Pons (tissue), 1 donor: Measurements from ENCODE around the gene DNAJC30.
A peak's percentile ranks its signal among the peaks of the same experiment; 100 is the strongest.

Source experiments
- DNase-seq: peaks from one replicate; pipeline ENCODE4 v3.0.0-alpha.2; 2016; ENCODE audit warnings: low spot score

Gene DNAJC30

DNA sequence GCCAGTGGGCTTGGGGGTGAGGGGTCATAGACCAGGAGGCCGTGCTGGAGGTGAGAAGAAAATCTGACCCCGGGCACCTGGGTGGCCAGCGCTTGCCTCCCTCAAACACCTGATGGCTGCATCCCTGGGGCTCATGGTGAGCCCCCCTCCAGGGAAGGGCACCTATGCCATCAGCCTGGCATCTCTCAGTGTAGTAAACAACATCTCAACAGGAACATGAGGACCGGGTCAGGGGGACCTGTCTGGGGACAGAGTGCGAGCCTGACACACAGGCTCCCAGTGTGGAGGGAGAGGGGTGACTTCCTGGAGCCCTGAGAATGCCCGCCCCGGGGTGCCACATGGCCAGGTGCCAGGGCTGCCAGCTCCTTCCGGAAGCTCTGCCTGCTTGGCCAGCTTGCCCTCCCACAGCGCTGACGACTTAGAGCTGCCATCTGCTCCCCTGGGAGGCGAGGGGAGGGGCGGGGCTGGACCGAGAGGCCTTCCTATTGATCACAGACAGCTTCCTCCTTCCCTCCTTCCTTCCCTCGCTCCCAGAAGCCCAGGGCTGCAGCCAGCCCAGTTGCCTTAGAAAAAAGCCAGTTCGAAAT is 23.9 kb upstream of the DNAJC30 start:
- DNase-seq: peak; percentile 10

DNA sequence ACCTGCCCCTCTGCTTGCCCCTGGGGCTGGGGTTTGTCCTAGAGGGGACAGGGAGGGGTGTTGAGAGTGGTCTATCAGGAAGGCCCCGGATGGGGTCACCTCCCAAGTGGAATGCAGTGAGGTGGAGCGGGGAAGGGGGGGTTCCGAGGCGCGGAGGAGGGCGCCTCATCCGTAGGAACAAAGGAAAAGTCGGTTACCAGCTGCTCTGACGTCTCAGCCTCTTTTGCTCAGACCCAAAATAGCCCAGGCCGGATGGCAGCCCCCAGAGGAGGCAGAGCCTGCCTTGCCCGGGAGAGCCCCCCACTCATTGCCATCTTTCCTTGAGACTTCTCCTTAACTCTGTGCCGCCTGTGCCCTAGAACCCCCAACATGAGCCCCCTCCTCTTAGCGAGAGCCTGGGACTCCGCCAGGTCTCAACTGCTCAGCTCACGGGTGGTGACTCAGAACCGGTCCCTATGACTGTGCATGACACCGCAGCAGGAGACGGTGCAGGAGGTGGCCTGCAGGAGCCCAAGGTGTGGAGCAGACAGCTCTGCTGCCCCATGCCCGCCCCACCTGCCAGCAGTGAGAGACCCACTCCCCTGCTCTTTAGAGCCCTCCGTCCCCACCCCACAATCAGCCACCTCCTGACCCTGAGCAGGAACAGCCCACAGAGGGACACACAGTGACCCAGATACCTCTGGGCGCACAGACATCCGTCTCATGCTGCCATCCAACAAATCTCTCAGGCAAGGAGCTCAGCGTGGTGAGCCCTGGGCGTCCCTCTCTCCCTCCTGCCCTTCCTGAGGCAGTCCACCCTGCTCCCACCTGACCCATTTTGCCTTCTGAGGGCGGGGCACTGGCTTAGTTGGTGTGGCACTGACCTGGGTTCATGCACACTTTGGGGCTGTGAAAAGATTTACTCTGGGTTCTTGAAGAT is 23.1 kb upstream of the DNAJC30 start:
- DNase-seq: no peak

DNA sequence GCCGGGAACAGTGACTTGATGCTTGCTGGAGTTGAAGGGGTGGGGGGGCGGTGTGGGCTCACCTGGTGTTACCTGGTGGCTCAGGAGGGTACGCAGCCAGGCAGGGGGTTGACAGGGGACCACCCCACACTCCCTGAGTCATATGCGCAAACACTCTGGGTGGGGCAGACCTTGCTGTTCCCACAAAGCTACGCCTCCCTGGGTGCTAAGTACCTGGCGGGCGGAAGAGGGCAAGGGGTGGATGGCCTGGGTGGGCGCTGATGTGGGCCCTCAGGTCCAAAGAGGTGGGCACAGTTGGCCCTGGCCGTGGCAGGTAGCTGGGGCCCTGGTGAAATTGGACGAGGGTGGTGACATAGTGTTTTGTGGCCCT is 22.3 kb upstream of the DNAJC30 start:
- DNase-seq: no peak

DNA sequence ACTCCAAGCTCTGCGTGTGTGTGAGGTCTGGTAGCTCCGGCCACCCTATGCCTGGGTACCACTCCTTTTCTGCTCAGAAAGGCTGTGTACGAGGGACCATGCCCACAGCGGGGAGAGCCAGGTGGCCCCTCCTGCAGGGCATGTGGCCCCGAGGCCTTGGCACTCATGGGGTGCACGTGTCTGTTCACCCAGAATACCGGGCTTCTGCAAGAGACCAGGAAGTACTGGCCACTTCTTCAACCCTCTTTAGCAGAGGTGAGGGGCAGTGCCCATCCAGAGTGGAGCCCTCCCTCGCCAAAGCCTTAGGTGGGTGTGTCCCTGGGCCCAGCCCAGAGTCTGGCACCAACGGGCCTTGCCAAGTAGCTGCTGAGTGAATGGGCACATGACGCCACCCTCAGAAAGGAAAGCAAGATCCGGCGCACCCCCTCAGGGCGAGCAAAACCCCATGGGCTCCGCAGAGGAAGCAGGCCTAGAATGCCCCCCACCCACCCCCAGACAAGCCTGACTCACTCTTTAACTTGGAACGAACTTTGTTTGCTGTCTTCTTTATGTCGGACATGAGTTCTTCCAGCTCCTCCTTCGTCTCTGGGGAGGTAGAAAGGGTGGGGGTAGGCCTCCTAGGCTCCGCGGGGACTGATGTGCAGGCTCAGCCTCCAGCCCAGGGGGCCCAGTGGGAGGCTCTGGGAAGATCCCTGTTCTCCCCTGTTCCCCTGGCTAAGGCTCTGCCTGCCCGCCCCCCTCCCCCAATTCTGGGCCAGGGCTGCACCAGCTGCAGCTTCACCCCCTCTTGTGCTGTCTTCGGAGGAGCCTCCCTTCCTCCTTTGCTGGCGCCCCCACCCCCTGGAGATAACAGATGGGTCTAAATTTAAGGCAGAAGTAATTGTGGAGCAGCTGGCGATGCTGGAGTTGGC is 21.6 kb upstream of the DNAJC30 start:
- DNase-seq: no peak

DNA sequence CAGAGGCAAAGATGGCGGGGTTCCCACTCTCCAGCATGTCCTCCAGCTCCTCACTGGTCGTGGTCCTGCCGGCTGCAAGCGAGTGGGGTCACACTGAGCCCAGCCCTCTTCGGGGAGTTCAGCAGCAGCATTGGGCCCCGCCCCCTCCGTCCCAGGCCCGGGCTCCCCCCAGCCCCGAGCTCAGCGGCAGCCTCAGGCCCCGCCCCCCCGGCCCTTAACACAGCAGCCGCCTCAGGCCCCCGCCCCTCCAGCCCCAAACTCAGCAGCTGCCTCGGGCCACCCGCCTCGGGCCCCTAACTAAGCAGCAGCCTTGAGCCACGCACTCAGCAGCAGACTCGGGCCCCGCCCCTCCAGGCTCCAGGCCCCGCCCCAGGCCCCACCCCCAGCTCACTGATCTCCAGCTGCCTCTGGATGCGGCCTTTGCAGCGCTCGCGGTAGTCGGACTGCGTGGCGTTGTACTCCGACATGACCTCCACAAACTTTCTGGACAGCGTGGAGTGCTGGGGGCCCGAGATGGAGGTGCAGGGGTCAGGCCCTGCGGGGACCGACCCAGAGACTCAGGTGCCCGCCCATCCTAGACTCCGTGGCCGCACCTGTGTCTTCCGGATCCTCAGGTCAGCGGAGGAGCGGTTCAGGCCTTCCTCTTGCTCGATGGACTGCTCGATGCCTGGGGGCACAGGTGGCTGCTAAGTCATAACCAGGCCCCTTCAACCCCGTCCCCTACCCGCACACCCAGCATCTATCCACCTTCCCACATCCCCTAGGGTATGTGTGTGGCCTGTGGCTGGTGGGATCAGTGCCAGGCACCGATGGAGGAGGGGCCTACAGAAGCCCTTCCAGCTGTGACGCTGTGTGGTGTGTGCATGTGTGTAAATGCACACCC is 20.7 kb upstream of the DNAJC30 start:
- no peak for DNase-seq

DNA sequence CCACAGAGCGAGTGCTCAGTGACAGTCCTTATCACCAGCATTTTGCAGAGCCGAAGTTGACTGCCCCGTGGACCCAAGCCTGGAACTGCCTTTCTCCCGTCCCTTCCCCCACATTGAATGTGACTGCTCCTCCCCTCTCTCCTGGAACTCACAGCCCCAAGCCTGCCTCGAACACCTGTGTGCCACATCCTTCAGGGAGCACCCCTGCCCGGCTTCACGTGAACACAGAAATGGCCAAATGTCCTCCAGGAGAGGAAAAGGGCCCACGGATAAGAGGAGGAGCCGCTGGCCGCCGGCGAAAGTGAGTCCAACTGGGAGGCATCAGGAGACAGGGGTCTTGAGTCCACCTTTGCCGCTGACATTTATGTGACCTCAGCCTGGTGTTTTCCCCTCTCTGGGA is 20.0 kb upstream of the DNAJC30 start:
- DNase-seq: no peak

DNA sequence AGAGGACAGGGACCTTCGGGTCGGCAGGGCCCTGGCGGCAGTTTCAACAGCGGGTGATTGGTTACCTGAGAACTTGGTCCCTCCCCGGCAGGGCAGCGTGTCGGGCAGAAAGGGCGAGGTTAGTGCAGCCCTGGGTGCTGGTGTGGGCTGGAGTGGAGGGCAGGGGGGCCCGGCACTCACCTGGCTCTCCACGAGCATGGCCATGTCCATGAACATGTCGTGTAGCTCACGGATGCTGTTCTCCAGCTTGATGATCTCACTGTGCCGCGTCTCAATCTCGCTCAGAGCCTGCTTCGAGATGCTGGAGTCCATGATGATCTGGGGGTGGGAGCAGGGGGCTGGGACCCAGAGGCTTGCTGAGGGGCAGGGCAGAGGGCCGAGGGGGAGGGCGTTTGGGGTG is 19.4 kb upstream of the DNAJC30 start:
- no peak for DNase-seq

DNA sequence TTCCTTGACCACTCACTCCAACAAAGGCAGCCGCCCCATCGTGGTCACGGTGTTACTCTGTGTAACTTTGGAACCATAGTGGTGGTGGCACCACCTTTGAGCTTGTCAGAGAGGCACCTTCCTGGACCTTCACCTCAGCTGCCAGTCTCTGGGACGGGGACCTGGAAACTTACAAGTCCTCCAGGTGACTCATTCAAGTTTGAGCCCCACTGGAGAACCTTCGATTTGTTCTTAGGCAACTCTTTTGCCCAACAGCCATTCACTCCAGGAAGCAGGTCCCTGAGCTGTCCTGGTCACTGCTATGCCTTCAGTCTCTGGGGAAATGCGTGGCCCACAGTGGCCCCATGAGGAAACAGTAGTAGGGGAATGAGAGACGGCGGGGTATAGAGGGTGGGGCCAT is 19.0 kb upstream of the DNAJC30 start:
- DNase-seq: no peak

DNA sequence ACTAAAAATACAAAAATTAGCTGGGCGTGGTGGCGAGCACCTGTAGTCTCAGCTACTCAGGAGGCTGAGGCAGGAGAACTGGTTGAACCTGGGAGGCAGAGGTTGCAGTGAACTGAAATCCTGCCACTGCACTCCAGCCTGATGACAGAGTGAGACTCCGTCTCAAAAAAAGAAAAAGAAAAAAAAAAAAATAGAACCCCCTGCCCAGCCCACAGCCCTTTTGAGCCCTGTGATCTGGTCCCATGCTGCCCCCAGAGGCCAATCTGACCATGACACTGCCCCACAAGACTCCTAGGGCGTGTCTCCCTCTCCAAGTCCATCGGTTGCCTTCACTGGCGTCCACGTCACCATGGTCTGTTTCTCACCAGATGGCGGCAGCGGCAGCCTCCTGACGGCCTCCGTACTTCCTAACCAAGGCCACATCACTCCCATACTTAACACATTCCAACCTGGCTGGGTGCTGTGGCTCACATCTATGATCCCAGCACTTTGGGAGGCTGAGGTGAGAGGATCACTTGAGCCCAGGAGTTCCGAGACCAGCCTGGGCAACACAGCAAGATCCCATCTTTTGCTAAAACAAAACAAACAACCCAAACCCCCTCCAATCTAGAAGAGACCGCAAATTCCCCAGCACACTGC is 18.2 kb upstream of the DNAJC30 start:
- DNase-seq: no peak

DNA sequence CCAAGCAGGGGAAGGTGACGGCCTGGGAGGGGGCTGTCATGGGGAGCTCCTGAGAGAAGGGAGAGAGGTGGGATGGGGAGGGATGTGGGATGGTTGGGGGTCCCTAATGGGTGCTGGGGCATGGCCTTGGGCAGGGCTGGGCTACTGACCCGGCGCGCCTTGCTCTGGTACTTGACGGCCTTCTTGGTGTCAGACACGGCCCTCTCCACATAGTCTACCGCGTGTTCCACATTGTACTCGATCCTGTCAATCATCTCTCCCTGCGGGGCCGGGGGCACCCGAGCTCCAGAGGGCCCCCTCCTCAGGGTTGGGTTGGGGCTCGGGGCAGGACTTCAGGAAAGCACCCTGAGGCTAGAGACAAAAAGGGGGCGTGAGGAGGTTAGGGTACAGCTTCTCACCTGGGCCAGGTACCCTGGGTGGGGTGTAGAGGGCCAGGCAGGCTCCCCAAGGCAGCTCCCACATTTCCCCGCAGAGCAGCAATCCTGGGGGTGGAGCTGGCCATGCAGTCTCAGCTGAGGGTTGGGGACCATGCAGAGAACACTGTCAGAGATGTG is 17.4 kb upstream of the DNAJC30 start:
- no peak for DNase-seq

DNA sequence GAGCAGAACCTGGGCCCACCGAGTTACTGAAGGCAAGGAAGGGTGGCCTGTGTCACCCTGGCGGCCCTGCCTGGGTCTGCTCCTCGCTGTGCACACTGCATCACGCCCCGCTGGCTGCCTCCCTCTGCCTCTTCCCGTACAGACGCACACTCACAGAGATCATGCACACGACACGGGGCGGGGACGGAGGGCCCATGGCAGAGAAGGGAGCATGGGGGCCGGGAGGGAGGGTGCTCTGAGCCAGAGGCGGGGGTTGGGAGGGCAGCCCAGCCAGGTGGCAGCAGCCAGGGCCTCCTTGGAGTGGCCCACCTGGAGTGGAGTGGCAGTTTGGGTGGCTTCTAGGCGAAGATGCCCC is 16.8 kb upstream of the DNAJC30 start:
- no peak for DNase-seq

DNA sequence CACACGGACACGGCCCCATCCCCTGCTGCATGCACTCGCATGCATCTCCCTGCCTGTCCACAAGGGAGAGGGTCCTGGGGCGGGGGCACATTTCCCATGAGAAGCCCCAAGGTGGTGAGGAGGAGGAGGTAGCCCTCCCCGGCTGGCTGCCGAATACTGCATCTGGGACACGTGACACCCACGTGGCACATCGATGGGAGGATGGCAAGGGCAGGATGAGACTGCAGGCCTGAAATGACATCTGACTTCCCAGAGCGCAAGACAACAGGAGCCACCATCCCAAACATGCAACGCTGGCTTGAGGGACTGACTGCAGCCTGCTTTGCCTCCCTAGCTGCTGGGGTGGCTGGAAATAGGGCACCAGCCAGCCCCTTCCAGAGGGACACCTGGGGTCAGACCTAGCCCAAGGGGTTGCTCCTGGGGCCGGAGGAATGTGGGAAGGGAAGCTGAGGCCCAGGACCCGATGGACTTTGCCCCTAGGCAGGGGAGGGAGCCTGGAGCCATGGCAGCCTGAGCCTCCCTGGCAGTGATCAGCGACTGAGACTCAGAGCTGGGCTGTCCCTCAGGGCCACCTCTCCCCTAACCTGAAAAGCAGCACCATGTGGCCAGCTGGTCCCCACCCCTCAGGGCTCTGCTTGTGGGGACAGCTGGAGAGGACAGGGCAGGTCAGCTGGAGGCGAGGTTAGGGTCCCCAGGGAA is 16.3 kb upstream of the DNAJC30 start:
- DNase-seq: no peak

DNA sequence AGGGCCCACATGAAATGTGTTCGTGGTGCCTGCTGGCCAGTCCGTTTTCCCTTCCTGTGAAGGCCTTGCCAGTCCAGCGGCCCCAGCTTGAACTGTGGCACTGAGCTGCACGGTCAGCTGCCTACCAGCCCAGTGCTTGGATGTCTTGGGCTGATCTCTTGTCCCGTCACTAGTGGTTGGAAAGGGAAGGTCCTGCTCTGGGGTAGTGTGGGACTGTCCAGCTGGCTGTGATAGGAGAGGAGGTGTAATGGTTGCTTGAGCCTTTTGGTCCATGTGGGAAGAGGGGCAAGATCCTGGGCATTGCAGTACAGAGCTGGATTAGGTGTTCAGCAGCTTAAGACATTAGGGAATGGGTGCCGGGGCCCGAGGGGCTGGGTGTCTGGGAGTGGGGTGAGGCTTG is 15.2 kb upstream of the DNAJC30 start:
- no peak for DNase-seq

DNA sequence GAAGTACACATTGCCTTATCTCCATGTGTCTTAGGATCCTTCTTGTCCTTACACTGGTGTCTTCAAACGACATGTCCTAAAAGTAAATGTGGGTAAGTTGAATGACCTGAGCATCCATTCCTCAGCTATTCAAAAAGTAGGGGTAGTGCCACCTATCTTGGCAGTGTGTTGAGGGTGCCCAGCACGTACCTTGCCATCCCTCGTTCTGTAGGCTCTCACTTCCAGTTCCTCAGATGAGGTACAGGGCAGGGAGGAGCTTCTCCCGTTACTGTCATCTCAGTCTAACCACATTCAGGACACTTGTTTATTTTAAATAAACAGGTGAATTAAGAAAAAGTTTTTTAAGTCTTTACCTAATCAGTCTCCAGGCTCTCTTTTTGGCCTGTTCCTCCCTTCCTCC is 13.1 kb upstream of the DNAJC30 start:
- DNase-seq: no peak

DNA sequence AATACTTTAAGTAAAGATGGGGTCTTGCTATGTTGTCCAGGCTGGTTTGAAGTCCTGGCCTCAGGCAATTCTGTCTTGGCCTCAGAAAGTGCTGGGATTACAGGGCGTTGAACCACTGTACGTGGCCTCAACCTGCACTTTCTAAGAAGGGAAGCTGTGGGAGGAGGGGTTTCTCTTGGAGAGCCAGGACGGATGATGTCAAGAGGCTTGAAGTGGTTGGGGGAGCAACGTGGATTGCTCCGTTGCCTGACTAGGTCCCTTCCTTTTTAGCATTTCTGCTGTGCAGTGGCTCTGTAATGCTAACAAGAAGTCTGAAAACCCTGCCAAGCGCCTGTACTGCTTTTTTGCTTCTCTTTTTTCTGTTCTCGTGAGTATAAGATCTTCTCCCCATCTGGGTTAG is 7.4 kb upstream of the DNAJC30 start:
- no peak for DNase-seq

DNA sequence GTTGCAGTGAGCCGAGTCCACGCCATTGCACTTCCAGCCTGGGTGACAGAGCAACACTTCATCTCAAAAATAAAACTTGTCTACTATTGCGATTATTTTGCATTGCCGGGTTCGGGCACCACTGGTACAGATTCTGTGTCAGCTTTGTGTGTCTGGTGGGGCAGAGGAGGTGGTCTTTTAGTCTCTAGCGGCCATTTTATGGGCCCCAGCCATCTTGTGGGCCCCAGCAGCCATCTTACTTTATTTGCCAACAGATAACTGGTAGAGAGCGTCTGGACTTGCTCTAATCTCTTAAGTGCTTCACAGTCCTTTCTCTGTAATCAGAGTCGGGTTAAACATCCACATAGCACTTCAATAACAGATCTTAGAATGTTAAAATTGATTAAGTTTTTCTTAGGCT is 5.0 kb upstream of the DNAJC30 start:
- DNase-seq: no peak

DNA sequence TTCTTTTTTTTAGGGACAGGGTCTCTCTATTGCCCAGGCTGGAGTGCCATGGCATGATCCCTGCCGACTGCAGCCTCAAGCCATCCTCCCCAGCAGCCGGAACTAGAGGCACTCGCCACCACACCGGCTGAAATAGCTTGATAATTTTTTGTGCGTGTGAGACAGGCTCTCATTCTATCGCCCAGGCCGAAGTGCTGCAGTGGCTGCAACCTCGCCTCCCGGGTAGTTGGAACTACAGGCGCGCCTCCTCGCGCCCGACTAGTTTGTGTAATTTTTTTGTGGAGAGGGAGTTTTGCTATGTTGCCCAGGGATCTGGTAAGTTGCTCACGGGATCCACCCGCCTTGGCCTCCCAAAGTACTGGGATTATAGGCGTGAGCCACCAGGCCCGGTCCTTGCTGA is 2.1 kb upstream of the DNAJC30 start:
- DNase-seq: no peak

DNA sequence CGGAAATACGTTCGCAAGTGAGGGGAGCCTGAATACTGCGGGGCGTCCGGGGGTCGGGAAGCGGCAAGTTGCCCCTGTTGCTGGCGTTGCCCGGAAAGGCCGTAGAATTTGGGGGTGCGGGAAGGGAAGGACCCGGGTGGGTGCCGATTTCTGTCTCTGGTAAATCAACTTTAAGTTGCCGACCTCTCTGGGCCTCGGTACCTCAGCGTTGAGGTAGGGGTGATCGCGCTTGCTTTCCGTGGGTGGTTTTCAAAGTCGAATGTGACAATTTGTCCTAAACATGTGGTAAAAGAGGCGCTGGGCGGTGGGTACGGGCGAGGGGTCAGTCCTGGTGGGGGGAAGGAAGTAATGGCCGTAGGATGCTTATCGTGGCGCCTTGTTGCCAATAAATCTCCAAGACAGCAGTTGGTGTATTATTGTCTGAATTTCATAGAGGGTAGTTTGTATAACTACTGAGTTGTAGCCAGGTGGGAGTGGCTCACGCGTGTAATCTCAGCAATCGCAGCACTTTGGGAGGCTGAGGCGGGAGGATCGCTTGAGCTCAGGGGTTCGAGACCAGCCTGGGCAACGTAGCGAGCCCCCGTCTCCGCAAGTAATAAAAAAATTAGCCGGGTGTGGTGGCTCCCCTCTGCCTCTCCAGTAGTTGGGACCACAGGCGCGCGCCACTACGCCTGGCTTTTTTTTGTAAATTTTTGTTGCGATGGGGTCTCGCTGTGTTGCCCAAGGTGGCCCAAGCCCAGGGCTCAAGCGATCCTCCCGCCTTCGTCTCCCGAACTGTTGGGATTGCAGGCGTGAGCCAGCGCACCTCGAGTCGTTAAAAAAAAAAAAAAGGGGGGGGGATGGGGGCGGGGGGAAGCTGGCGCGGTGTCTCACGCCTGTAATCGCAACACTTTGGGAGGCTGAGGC is 788 bp upstream of the DNAJC30 start:
- DNase-seq: no peak

DNA sequence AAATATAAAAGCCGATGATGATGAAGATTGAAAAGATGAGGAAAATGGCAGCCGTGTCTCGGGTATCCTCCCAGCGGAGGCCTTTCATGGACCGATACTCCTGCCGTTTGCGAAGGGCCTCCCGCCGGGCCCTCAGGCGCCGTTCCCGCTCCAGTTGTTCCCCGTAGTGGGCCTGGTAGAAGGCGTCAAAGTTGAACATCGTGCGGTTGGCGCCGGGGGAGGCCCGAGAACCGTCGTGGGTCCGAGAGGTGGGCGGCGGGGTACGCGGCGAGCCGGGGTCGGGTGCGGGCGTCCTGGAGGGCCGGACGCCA is 553 bp downstream of the DNAJC30 start:
- DNase-seq: no peak

DNA sequence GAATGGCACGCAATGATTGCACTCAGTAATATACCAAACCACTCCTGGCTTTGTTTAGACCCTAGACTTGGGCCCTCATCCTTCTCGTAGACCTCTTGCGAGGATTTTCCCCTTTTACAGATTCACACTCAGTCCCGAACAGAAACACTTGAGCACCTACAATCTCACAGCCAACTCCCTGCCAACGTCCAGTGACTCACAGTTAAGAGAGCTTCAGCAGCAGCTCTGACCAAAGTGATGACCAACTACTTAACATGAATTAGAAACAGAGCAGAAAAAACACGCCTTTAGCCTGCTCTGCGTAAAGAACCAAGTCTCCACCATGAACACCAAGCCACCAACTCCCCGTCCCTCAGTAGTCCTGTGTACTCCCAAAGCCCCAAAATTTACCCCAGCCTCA is 2.2 kb downstream of the DNAJC30 start:
- DNase-seq: no peak
